Right renal cortex interstitium (tissue), 3 donors: Measurements from ENCODE around the gene BIVM. TPM values are rescaled to one million over a fixed set of nuclear protein-coding genes. Genes with fewer than 3 reads are reported as not detected.
"Not testable (repeated sequence)": the region's sequence is repeated elsewhere in the genome, so short reads cannot be mapped to it uniquely, and the experiment has no call there.

ENCODE experiments used
- DNase-seq, 3 donors: peaks; one replicate each; pipeline ENCODE4 v3.0.0-alpha.2; 2013; ENCODE audit warnings: low read depth in 3 of 3, low spot score in 2 of 3
- polyA plus RNA-seq, 3 donors: library from polyadenylated mRNA; unstranded; fragments of 120-200 nt; gene quantifications; one replicate each; pipeline ENCODE4 v1.2.1, GENCODE V29; 2013; ENCODE audit not compliant: insufficient read length in 3 of 3

Gene BIVM
- polyA plus RNA-seq: 10 to 100 TPM; 44.2 to 49.2 (median 47.5) TPM

- peak in 2 of 3 donors; percentile 80 to 87 for DNase-seq
These were observed at the start of gene BIVM, which contains the start of gene POGLUT2 for GRCh38 chr13:102798581-102799425. BIVM (plus strand) TSS chr13:102799119; CDS start chr13:102807268, 8,149 bp downstream. POGLUT2 (minus strand) TSS chr13:102798976; CDS start chr13:102798670, 306 bp downstream.

GRCh38 chr13:102751886-102752285, 47.0 kb upstream of the BIVM start:
- DNase-seq: no peak

GRCh38 chr13:102757006-102757405, 41.9 kb upstream of the BIVM start:
- no peak for DNase-seq

- no peak for DNase-seq
These were observed 40.1 kb upstream of the BIVM start for GRCh38 chr13:102758842-102759241.

- DNase-seq: no peak
These were observed 37.8 kb upstream of the BIVM start for GRCh38 chr13:102761071-102761470.

GRCh38 chr13:102763741-102764140, 35.2 kb upstream of the BIVM start:
- no peak for DNase-seq

GRCh38 chr13:102768909-102769308, 30.0 kb upstream of the BIVM start:
- DNase-seq: no peak

- no peak for DNase-seq
These were observed 29.2 kb upstream of the BIVM start for GRCh38 chr13:102769679-102770078.

GRCh38 chr13:102770435-102770834, 28.5 kb upstream of the BIVM start:
- DNase-seq: no peak

GRCh38 chr13:102771298-102772041, 27.4 kb upstream of the BIVM start:
- no peak for DNase-seq

GRCh38 chr13:102772042-102772425, 26.9 kb upstream of the BIVM start:
- DNase-seq: no peak

- DNase-seq: peak; percentile 43 to 74 (median 74)
These were observed 25.3 kb upstream of the BIVM start, which contains the start of gene TEX30 for GRCh38 chr13:102773441-102774213. TEX30 (minus strand) TSS chr13:102773786; CDS start chr13:102770026, 3,760 bp downstream.

- no peak for DNase-seq
These were observed 24.7 kb upstream of the BIVM start for GRCh38 chr13:102774214-102774568.

GRCh38 chr13:102774591-102775520, 24.1 kb upstream of the BIVM start:
- no peak for DNase-seq

- DNase-seq: no peak
These were observed 22.6 kb upstream of the BIVM start for GRCh38 chr13:102776271-102776670.

- no peak for DNase-seq
These were observed 21.2 kb upstream of the BIVM start for GRCh38 chr13:102777736-102778135.

- no peak for DNase-seq
These were observed 19.3 kb upstream of the BIVM start for GRCh38 chr13:102779436-102780159.

GRCh38 chr13:102780656-102781055, 18.3 kb upstream of the BIVM start:
- not testable (repeated sequence) for DNase-seq

- no peak for DNase-seq
These were observed 17.3 kb upstream of the BIVM start for GRCh38 chr13:102781591-102781990.
